SW480 (cell line): Measurements from ENCODE around the gene GRPEL1.

Experiments used
- DNase-seq: peaks from one replicate; pipeline ENCODE4 v3.0.0-alpha.2; 2016; ENCODE audit warnings: low spot score

GRPEL1 gene

DNA sequence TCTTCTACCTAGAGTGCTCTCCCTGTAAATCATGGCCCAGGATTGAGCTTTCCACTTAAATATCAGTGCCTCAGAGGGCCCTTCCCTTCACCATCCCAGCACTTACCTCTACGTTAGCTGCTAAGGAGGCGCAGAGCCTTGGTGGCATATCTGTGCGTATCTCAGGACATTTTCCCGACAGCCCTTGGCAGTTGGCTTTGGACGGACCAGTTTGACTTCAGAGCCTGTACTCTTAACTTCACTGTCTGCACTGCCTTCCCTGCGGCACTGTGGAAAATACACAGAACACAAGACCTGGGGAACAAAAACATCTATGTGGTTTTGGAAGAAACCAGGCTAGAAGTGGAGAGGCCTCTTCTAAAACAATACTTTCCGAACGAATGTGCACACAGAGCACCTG lies 22.3 kb downstream of the GRPEL1 start:
- no peak for DNase-seq

GRCh38 chr4:7044137-7044930 lies 23.5 kb downstream of the GRPEL1 start:
- no peak for DNase-seq

DNA sequence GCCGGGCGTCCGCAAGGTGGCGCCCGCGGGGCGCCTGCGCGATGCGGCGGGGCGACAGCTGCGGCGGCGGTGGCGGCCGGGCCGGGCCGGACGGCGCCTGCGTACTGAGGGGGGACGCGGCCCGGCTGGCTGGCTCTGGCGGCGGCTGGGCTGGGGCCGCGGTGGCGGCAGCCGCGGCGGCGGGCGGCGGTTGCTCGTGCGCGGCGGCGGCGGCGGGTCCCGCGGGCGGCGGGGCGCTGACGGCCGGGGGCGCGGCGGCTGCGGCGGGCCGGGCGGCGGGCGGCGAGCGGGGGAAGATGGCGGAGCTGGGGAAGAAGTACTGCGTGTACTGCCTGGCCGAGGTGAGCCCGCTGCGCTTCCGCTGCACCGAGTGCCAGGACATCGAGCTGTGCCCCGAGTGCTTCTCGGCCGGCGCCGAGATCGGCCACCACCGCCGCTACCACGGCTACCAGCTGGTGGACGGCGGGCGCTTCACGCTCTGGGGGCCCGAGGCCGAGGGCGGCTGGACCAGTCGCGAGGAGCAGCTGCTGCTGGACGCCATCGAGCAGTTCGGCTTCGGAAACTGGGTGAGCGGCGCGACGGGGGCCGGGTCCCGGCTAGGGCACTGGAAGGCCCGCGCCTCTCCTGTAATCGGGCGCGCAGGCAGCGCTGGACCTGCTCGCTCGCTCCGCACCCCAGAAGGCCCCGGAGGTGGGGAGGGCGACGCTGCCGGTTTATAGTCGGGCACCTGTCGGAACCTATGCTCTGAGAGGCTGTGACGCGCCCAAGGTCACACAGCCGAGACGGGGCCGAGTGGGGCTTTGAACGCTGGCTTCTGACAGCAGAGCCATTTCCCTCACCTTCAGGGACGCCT lies 24.4 kb downstream of the GRPEL1 start, which contains the start of gene TADA2B:
TADA2B (plus strand) TSS at position 89 of the 853 bp plus-strand sequence; CDS start at position 297, 208 bp downstream.
- DNase-seq: peak; percentile 42

GRCh38 chr4:7042503-7043283 lies 25.2 kb downstream of the GRPEL1 start:
- peak; percentile 93 for DNase-seq

DNA sequence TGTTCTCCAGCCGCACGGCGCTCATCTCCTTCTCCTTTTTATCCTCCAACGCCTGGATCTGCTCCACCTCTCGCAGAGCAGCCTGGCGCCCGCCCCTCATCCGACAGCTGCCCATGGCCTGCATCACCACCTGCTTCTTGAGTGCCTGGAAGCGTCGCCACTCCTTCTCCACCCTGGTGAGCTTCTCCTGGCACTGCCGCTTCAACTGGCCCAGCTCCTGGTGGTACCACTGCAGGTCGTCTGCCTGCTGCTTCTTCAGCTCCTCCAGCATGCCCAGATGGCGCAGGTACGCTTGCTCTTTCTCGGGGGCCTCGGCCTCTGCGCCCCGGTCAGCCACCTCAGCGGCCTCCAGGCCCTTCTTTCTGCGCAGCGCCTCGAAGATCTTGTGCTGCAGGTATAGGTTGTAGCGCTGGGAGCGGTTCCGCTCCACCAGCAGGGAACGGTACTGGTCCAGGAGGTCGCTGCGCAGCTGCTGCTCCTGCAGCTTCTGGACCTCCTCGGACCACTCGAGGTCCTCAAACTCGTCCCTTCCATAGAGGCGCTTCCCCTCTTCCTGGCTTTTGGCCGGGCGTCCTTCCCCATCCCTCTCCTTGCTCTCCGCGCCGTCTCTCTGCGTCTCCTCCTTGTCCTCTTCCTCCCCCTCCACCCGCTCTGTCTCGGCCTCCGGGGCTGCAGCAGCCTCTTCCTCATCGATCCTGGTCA lies 25.9 kb downstream of the GRPEL1 start:
- DNase-seq: no peak

- DNase-seq: no peak
Measured at GRCh38 chr4:7041246-7041645, 26.6 kb downstream of the GRPEL1 start.

DNA sequence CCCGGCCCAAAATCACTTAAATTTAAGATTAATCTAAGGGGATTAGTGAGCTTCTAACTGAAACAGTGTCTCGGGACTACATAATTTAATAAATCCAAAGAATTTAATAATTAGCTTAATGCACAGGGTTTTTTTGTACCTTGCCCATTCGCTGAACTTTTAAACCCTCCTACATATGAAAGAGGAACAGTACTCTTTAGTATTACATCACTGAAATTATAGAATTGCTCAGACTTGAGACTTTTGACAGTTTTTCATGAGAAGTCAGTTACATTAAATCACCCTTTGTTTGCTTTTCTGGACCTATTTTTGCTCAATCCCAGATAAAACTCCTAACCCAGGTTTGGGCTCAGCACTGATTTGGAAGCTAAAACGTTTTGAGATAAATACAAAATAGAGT lies 27.1 kb downstream of the GRPEL1 start:
- no peak for DNase-seq

- peak; percentile 26 for DNase-seq
Measured at GRCh38 chr4:7037425-7037824, 30.4 kb downstream of the GRPEL1 start.

DNA sequence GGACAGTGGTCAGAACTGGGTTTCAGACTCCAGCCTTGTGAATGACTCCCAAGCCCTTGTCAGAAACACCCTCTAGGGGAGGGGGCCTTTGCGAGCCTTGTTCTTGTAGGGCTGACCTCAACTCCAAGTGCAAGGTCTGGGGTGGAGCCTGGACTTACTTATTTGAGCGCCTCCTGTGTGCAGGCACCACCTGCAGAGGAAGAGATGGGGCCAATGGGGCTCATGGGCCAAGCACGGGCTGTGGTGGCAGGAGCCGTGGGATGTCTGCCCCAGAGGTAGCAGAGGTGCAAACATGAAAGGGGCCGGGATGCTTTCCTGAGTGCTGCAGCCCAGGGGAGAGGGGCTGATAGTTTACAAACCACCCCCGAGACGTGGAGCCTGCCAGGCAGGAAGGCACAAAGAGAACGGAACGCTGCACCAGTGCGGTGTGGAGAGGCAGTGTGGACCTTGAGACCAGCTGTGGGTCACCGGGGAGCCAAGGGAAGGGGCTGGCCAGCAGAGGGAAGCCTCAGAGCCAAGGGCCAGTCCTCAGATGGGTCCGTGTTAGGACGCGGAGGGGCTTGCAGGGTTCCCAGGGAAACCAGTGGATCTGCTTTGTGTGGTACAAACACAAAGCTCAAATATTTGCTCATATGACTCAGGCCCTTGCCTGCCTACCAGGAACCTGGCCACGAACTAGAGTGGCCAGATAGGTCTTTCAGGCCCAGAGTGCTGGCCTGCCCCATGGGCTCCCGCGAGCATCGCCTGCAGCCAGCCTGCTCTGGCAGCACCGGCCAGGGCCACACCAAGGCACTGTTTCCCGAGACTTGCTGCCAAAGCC lies 33.4 kb downstream of the GRPEL1 start:
- peak; percentile 6 for DNase-seq

GRCh38 chr4:7032596-7032995 lies 35.3 kb downstream of the GRPEL1 start:
- DNase-seq: no peak

- no peak for DNase-seq
Measured at GRCh38 chr4:7031558-7032449, 36.1 kb downstream of the GRPEL1 start.

GRCh38 chr4:7030856-7031255 lies 37.0 kb downstream of the GRPEL1 start:
- DNase-seq: no peak

DNA sequence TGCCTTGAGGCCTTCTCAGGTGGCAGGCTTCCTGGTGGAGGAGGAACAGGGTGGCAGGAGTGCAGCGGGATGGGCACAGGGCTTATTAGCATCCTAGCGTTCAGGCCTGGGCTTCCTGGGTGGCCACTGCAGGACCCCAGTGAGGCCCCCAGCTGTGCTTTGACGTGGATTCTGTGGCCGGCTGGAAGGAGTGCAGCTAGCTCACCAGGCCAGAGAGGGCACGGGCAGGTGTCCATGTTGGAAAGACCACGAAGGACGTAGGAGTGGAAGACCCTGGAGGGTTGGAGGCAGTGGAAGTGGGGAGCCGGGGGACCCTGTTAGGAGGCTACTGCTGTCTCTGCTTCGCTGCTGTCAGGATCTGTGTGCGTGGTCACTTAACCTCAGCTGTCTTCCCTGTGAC lies 37.9 kb downstream of the GRPEL1 start:
- no peak for DNase-seq

- DNase-seq: no peak
Measured at GRCh38 chr4:7029212-7029611, 38.7 kb downstream of the GRPEL1 start.

DNA sequence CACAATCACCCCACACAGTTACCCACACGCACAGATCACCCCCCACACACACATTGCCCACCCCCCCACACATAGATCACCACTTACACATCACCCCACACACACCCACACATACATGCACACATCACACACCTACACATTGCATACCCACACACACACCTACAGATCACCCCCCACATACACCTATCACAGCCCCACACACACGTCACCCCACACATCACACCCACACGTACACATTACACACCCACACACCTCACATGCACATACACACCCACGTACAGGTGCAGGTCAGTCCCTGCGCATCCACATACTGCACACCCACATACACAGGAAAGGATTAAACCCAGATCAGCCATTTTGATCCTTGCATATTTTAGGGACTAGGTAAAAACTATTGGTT lies 40.0 kb downstream of the GRPEL1 start:
- no peak for DNase-seq

DNA sequence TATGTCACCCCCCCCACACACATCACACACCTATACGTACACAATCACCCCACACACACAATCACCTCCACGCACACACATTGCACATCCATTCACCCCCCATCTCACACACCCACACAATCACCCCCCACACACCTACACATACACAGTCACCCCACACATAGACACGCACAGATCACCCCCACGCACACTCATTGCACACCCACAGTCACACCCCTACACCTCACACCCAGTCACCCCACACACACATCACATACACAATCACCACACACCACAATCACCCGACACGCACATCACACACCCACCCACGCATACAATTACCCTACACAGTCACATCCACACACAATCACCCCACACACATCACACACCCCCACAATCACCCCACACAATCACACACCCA lies 40.6 kb downstream of the GRPEL1 start:
- DNase-seq: no peak

DNA sequence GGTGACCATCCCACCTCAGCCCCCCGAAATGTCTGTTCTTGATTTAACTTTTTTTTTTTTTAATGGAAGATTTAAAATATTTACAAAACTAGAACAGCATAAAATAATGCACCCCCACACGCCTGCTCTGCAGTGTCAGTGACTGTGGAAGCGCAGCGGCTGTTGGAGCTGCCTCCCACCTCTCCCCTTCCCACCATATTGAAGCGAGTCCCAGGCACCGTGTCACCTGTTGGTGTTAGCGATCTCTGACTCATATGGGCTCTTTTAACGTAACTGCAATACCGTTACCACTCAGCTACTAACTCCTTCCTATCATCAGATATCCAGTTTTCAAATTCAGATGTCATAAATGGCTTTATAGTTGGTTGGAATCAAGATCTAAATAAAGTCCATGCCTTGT lies 41.8 kb downstream of the GRPEL1 start:
- DNase-seq: no peak

GRCh38 chr4:7025040-7025602 lies 42.7 kb downstream of the GRPEL1 start:
- no peak for DNase-seq

GRCh38 chr4:7024336-7024890 lies 43.5 kb downstream of the GRPEL1 start:
- DNase-seq: no peak
